HUES64 (cell line): Measurements from ENCODE around the gene EXOC8.
A peak's percentile ranks its signal among the peaks of the same experiment; 100 is the strongest.

Source experiments
- H3K27ac ChIP-seq: 2 replicates; pipeline ENCODE4 v1.7.0; 2013; ENCODE audit warnings: low read depth, low read length, inconsistent platforms
- H3K27me3 ChIP-seq: 2 replicates; pipeline ENCODE4 v1.6.1; 2013; ENCODE audit warnings: mild to moderate bottlenecking, low read length; ENCODE audit not compliant: insufficient read depth
- H3K36me3 ChIP-seq: 2 replicates; pipeline ENCODE4 v1.6.1; 2013; ENCODE audit warnings: mild to moderate bottlenecking, low read length; ENCODE audit not compliant: insufficient read depth
- H3K4me1 ChIP-seq: 2 replicates; pipeline ENCODE4 v1.6.1; 2013; ENCODE audit warnings: mild to moderate bottlenecking, low read length, moderate library complexity; ENCODE audit not compliant: insufficient read depth
- H3K4me3 ChIP-seq: 2 replicates; pipeline ENCODE4 v1.5.1; 2013; ENCODE audit warnings: mild to moderate bottlenecking, low read length, moderate library complexity
- H3K9ac ChIP-seq: 2 replicates; pipeline ENCODE4 v1.6.1; 2013; ENCODE audit warnings: mild to moderate bottlenecking, low read depth, low read length
- H3K9me3 ChIP-seq: 2 replicates; pipeline ENCODE4 v1.6.1; 2013; ENCODE audit warnings: low read depth, low read length; ENCODE audit not compliant: insufficient read depth
- WGBS: fragments of 150-250, 120-280 bp; methylation state at CpG from one replicate; pipeline ENCODE4 v1.1.7; 2013; ENCODE audit warnings: missing lambda C conversion rate; 5-methylcytosine and 5-hydroxymethylcytosine counted together

EXOC8 gene

DNA sequence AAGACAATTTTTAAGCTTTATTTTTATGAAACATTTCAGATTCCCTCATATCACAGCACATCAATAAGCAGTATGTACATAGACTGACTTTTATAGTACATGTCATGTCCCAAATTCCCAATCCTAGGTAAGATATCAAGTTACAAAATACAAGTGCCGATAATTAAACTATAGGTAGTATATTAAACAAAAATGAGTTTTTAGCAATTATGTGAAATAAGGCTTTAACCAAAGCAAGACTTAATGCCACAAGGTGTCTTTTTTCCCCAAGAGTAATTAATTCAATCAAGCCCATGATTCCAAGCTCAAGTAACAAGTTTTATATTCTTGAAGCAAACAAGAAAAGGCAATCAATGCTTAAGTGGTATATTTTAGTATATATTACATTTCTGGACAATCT, 4.9 kb downstream of the EXOC8 start:
- 0 out of 2 replicates have a peak overlapping the region, but pooled peaks have one; percentile 87 for H3K4me3 ChIP-seq
- no peaks in the 10 kb centered on the region for H3K9me3 ChIP-seq
- WGBS, result no CpG with 5 or more reads among the region's 1 CpG

DNA sequence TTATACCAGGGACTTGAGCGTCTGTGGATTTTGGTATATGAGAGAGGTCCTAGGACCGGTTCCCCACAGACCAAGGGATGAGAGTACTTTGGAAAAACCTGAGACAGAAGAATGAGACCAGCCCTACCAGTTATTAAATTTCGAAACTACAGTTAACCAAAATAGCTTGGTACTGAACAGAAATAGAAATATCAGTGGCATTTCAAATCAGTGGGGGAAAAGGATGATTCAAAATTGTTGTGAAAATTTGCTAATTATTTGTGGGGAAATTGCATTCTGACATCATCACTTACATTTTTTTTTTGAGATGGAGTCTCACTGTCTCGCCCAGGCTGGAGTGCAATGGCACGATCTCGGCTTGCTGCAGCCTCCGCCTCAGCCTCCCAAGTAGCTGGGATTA, 8.2 kb downstream of the EXOC8 start:
- Histone ChIP-seq H3K27ac (no peak overlapping the region), H3K9me3 (no peaks in the 10 kb centered on the region), H3K36me3 (no peaks in the 10 kb centered on the region), H3K9ac (no peak overlapping the region), H3K4me1 (peaks cover 10% of the 10 kb centered on the region), H3K27me3 (no peaks in the 10 kb centered on the region; the same call in 1 of the 2 replicates), H3K4me3 (no peak overlapping the region)
- 90% methylated on average over 7 of the region's 7 CpGs for WGBS

More for the DNA sequence above, 4.9 kb downstream of the EXOC8 start:
- Histone ChIP-seq H3K27ac (no peak overlapping the region), H3K9ac (no peak overlapping the region), H3K4me1 (peaks cover 22% of the 10 kb centered on the region), H3K27me3 (no peaks in the 10 kb centered on the region), H3K36me3 (no peaks in the 10 kb centered on the region)

DNA sequence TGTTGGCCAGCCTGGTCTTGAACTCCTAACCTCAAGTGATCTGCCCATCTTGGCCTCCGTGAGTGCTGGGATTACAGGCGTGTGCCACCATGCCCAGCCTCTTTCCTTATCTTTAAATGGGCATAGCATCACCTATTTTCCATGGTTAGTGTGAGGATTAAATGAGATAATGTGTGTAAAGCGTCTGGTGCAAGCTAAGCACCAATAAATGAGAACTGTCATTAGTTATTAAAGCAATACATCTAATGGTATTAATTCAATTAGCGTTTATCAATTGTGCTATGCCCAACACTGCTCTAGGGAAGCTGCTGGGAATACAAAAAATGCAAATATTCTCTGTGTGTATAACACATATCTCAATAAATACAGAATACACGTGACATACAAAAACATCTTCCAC, 10.0 kb downstream of the EXOC8 start:
- no peaks in the 10 kb centered on the region; the same call in 1 of the 2 replicates for H3K27me3 ChIP-seq
- H3K4me1 ChIP-seq, result no peaks in the 10 kb centered on the region
- H3K9me3 ChIP-seq, result no peaks in the 10 kb centered on the region
- no peak overlapping the region for H3K9ac ChIP-seq
- no peaks in the 10 kb centered on the region for H3K36me3 ChIP-seq
- 91% methylated on average over 4 of the region's 5 CpGs for WGBS
- no peak overlapping the region for H3K4me3 ChIP-seq
- H3K27ac ChIP-seq, result no peak overlapping the region

DNA sequence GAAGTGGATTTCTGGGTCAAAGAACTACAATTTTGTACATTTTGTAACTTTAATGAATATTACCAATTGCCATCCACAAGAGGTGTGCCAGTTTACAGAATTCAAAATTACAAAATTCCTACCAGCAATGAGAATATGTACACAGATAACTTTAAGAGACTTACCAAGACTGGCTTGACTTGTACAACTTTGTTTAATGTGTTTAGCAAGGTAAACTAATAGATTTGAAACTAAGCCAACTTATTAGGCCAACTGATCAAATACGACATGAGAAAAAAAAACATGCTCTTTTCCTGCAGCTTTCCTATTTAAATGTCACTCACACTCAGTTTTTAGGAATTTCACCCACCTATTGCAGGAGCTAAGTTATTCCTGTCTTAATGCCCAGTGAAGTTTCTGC, 11.4 kb downstream of the EXOC8 start:
- 92% methylated on average over 1 of the region's 1 CpG for WGBS
- Histone ChIP-seq H3K27me3 (no peaks in the 10 kb centered on the region; the same call in 1 of the 2 replicates), H3K4me1 (no peaks in the 10 kb centered on the region), H3K9me3 (no peaks in the 10 kb centered on the region), H3K36me3 (no peaks in the 10 kb centered on the region), H3K27ac (no peak overlapping the region), H3K9ac (no peak overlapping the region), H3K4me3 (no peak overlapping the region)

DNA sequence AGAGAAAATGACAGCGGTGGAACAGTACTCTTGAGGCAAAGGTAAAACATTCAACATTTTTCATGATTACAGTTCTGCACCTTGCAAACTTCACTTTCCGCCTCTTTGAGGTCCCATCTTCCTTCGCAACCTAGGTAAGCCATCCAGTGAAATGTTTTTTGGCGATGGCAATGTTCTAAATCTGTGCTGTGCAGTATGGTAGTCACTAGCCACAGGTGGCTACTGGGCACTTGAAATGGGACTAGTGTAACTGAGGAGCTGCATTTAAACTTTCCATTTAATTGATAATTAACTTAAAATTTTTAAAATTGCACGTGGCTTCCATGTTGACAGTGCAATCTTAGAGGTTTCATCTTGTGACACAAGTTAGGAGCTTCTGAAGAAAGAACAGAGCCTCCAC, 13.0 kb downstream of the EXOC8 start:
- no peaks in the 10 kb centered on the region for H3K36me3 ChIP-seq
- WGBS, result 91% methylated on average over 5 of the region's 5 CpGs
- no peaks in the 10 kb centered on the region; the same call in 1 of the 2 replicates for H3K27me3 ChIP-seq
- no peak overlapping the region for H3K27ac ChIP-seq
- H3K9me3 ChIP-seq, result no peaks in the 10 kb centered on the region
- H3K9ac ChIP-seq, result no peak overlapping the region
- no peak overlapping the region for H3K4me3 ChIP-seq
- no peaks in the 10 kb centered on the region for H3K4me1 ChIP-seq

DNA sequence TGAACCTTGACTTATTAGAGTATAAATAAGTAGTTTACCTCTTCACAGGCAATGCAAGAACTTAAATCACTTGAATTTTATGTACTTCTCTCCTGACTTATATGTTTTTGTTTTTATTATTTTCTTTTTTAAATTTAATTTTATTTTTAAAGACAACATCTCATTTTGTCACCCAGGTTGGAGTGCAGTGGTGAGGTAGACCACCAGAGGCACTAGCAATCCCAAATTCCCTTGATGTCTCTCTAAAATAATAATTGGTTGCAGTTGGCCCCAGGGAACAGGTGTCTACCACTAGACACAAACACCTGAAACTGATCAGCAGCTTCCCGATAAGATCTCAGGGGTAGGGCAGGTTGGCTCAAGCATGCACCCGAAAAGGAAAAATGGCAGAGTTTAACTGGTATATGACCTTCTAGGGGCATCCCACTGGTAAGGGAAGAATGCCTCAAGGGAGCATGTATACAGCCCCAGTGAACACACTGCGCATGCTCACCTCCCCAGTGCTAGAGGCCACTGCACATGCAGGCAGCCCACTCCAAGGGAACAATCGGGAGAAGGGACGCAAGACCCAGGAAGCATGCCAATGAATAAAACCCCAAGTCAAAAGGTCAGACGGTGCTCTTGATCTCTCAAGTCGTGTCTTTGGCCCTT, 14.6 kb downstream of the EXOC8 start:
- WGBS, result 93% methylated on average over 7 of the region's 7 CpGs
- no peaks in the 10 kb centered on the region for H3K36me3 ChIP-seq
- H3K9ac ChIP-seq, result no peak overlapping the region
- no peak overlapping the region for H3K4me3 ChIP-seq
- no peaks in the 10 kb centered on the region; the same call in 1 of the 2 replicates for H3K27me3 ChIP-seq
- no peak overlapping the region for H3K27ac ChIP-seq
- H3K9me3 ChIP-seq, result no peaks in the 10 kb centered on the region
- no peaks in the 10 kb centered on the region for H3K4me1 ChIP-seq

DNA sequence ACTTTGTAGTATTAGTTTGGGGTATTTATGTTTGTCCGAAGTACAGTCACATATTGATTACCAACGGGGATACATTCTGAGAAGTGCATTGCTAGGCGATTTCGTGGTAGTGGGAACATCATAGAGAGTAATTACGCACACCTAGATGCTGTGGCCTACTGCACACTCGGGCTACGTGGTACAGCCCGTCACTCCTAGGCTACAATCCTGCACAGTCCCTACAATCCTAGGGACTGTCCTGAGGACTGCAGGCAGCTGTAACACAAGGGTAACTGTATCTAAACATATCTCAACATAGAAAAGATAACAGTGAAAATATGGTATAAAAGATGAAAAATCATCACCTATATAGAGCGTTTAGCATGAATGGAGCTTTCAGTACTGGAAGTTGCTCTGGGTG, 18.6 kb downstream of the EXOC8 start:
- Histone ChIP-seq H3K27me3 (no peaks in the 10 kb centered on the region), H3K27ac (no peak overlapping the region), H3K9me3 (no peaks in the 10 kb centered on the region), H3K36me3 (no peaks in the 10 kb centered on the region), H3K9ac (no peak overlapping the region), H3K4me3 (no peak overlapping the region), H3K4me1 (no peaks in the 10 kb centered on the region)
- 93% methylated on average over 9 of the region's 9 CpGs for WGBS

DNA sequence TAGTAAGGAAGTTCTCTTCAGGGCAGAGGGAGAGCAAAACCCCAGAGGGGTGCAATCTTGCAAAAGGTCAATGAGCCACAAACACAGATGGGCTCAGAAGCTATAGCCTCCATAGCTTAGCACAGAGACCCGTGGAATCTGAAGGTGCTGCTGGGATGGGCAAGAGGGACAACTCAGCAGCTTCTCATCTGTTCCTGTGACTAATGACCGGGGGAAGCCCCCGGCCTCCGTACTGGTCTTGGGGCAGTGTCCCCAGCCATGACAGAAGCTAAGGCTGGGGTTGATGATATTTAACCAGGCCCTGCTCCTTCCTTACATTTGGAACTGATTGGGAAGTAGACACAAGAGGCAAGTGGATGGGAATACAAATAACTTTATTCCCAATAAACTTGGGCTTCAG, 19.1 kb downstream of the EXOC8 start:
- H3K4me3 ChIP-seq, result no peak overlapping the region
- no peaks in the 10 kb centered on the region for H3K27me3 ChIP-seq
- H3K27ac ChIP-seq, result no peak overlapping the region
- H3K4me1 ChIP-seq, result no peaks in the 10 kb centered on the region
- WGBS, result 96% methylated on average over 4 of the region's 4 CpGs
- H3K36me3 ChIP-seq, result no peaks in the 10 kb centered on the region
- no peaks in the 10 kb centered on the region for H3K9me3 ChIP-seq
- H3K9ac ChIP-seq, result no peak overlapping the region

DNA sequence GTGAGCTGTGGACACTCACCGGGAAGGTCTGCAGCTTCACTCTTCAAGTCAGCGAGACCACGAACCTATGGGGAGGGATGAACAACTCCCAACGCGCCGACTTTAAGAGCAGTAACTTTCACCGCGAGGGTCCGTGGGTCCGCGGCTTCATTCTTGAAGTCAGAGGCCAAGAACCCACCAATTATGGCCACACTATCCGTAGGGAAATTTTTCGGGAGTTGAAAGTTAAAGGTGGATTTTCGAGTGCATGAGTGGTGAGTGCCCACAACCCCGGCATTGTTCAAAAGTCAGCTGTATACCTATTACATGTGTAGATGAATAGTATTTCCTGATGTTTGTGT, 19.7 kb downstream of the EXOC8 start:
- H3K27me3 ChIP-seq, result no peaks in the 10 kb centered on the region
- H3K36me3 ChIP-seq, result no peaks in the 10 kb centered on the region
- H3K9ac ChIP-seq, result no peak overlapping the region
- no peaks in the 10 kb centered on the region for H3K9me3 ChIP-seq
- no peak overlapping the region for H3K4me3 ChIP-seq
- H3K4me1 ChIP-seq, result no peaks in the 10 kb centered on the region
- H3K27ac ChIP-seq, result no peak overlapping the region
- WGBS, result 96% methylated on average over 15 of the region's 15 CpGs

DNA sequence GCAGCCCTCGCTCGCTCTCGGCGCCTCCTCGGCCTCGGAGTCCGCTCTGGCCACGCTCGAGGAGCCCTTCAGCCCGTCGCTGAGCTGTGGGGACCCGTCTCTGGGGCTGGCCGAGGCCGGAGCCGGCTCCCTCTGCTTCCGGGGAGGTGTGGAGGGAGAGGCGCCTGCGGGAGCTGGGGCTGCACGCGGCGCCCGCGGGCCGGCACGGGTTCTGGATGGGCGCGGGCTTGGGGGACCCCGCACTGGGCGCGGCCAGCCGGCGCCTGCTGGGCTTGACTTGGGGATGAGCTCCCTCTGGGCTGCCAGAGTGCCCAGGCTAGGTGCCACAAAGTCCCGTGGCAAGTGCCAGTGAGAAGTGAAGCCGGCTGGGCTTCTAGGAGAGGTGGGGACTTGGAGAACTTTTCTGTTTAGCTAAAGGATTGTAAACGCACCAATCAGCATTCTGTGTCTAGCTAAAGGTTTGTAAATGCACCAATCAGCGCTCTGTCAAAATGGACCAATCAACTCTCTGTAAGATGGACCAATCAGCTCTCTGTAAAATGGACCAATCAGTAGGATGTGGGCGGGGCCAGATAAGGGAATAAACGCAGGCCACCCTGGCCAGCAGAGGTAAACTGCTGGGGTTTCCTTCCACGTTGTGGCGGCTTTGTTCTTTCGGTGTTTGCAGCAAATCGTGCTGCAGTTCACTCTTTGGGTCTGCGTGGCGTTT, 20.2 kb downstream of the EXOC8 start:
- Histone ChIP-seq H3K4me3 (no peak overlapping the region), H3K27me3 (no peaks in the 10 kb centered on the region), H3K9ac (no peak overlapping the region), H3K9me3 (no peaks in the 10 kb centered on the region), H3K27ac (no peak overlapping the region), H3K4me1 (no peaks in the 10 kb centered on the region), H3K36me3 (no peaks in the 10 kb centered on the region)
- 95% methylated on average over 44 of the region's 44 CpGs for whole genome bisulfite sequencing

DNA sequence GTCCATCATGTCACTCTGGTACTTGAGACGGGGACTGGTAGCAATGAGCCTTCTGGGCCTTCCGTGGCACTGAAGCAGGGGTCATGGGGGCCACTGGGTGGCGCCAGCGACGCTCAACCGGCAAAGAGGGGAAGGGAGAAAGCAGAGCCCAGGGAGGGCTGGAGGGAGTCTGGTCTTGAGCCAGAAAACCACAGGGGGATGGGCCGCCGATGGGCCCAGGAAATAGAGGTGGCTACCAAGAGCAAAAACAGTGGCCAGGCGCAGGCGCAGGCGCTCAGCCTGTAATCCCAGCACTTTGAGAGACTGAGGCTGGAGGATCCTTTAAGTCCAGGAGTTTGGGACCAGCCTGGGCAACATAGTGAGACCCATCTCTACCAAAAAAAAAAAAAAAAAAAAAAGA, 21.8 kb downstream of the EXOC8 start:
- Histone ChIP-seq H3K27me3 (no peaks in the 10 kb centered on the region), H3K9me3 (no peaks in the 10 kb centered on the region), H3K36me3 (no peaks in the 10 kb centered on the region), H3K9ac (no peak overlapping the region), H3K4me1 (no peaks in the 10 kb centered on the region), H3K27ac (no peak overlapping the region), H3K4me3 (no peak overlapping the region)
- 42% methylated on average over 11 of the region's 11 CpGs for WGBS
